GM18508 (cell line): ENCODE measurements around the gene ADGRV1.

ENCODE experiments used
- ATAC-seq: cut with Tn5 transposase; IDR thresholded peaks from one replicate; pipeline ENCODE4 v1.9.1; 2021; ENCODE audit warnings: moderate number of reproducible peaks; ENCODE audit not compliant: insufficient read depth, unreplicated experiment

Gene ADGRV1

GRCh38 chr5:91206734-91207133 is 648.1 kb downstream of the ADGRV1 start:
- ATAC-seq, result no peak

GRCh38 chr5:91207248-91207647 is 648.7 kb downstream of the ADGRV1 start:
- ATAC-seq, result no peak

GRCh38 chr5:91211997-91212713 is 653.6 kb downstream of the ADGRV1 start:
- no peak for ATAC-seq

- no peak for ATAC-seq
These were observed 654.1 kb downstream of the ADGRV1 start for GRCh38 chr5:91212714-91213092.
